ENCODE measurements around the gene TWIST2.

TWIST2 gene

GRCh38 chr2:238817382-238817781 is 30.5 kb upstream of the TWIST2 start:
- Histone ChIP-seq H3K36me3 (ENCODE audit: control insufficient read depth, low read depth, low read length) (no peaks in the 10 kb centered on the region), H3K9ac (ENCODE audit: low read length) (no peak overlapping the region), H3K27me3 (ENCODE audit: control insufficient read depth, insufficient read depth, low read length) (no peaks in the 10 kb centered on the region), H3K4me1 (ENCODE audit: control insufficient read depth, low read depth, low read length) (peaks cover 5% of the 10 kb centered on the region), H3K27ac (ENCODE audit: low read length) (no peak overlapping the region), H3K4me3 (ENCODE audit: low read length) (no peak overlapping the region), H3K9me3 (ENCODE audit: control insufficient read depth, low read depth, low read length) (no peaks in the 10 kb centered on the region)

GRCh38 chr2:238817891-238818290 is 30.0 kb upstream of the TWIST2 start:
- peaks cover 5% of the 10 kb centered on the region for H3K4me1 ChIP-seq (ENCODE audit: control insufficient read depth, low read depth, low read length)
- no peak overlapping the region for H3K27ac ChIP-seq (ENCODE audit: low read length)
- no peak overlapping the region for H3K9ac ChIP-seq (ENCODE audit: low read length)
- no peaks in the 10 kb centered on the region for H3K9me3 ChIP-seq (ENCODE audit: control insufficient read depth, low read depth, low read length)
- no peak overlapping the region for H3K4me3 ChIP-seq (ENCODE audit: low read length)
- no peaks in the 10 kb centered on the region for H3K36me3 ChIP-seq (ENCODE audit: control insufficient read depth, low read depth, low read length)
- H3K27me3 ChIP-seq (ENCODE audit: control insufficient read depth, insufficient read depth, low read length) = no peaks in the 10 kb centered on the region

GRCh38 chr2:238818561-238818960 is 29.3 kb upstream of the TWIST2 start:
- H3K9ac ChIP-seq (ENCODE audit: low read length) = no peak overlapping the region
- H3K9me3 ChIP-seq (ENCODE audit: control insufficient read depth, low read depth, low read length) = peaks cover under 1% of the 10 kb centered on the region
- H3K4me1 ChIP-seq (ENCODE audit: control insufficient read depth, low read depth, low read length) = peaks cover 5% of the 10 kb centered on the region
- no peak overlapping the region for H3K4me3 ChIP-seq (ENCODE audit: low read length)
- no peaks in the 10 kb centered on the region for H3K36me3 ChIP-seq (ENCODE audit: control insufficient read depth, low read depth, low read length)
- H3K27ac ChIP-seq (ENCODE audit: low read length) = no peak overlapping the region
- no peaks in the 10 kb centered on the region for H3K27me3 ChIP-seq (ENCODE audit: control insufficient read depth, insufficient read depth, low read length)

- Histone ChIP-seq H3K27me3 (ENCODE audit: control insufficient read depth, insufficient read depth, low read length) (no peaks in the 10 kb centered on the region), H3K36me3 (ENCODE audit: control insufficient read depth, low read depth, low read length) (no peaks in the 10 kb centered on the region), H3K4me3 (ENCODE audit: low read length) (no peak overlapping the region), H3K4me1 (ENCODE audit: control insufficient read depth, low read depth, low read length) (peaks cover 5% of the 10 kb centered on the region), H3K27ac (ENCODE audit: low read length) (no peak overlapping the region), H3K9me3 (ENCODE audit: control insufficient read depth, low read depth, low read length) (peaks cover 11% of the 10 kb centered on the region), H3K9ac (ENCODE audit: low read length) (no peak overlapping the region)
These were observed 27.7 kb upstream of the TWIST2 start for GRCh38 chr2:238820197-238820596.

- H3K36me3 ChIP-seq (ENCODE audit: control insufficient read depth, low read depth, low read length) = no peaks in the 10 kb centered on the region
- no peak overlapping the region for H3K4me3 ChIP-seq (ENCODE audit: low read length)
- H3K9me3 ChIP-seq (ENCODE audit: control insufficient read depth, low read depth, low read length) = peaks cover 11% of the 10 kb centered on the region
- no peak overlapping the region for H3K9ac ChIP-seq (ENCODE audit: low read length)
- peaks cover 5% of the 10 kb centered on the region for H3K4me1 ChIP-seq (ENCODE audit: control insufficient read depth, low read depth, low read length)
- no peaks in the 10 kb centered on the region for H3K27me3 ChIP-seq (ENCODE audit: control insufficient read depth, insufficient read depth, low read length)
- H3K27ac ChIP-seq (ENCODE audit: low read length) = no peak overlapping the region
These were observed 27.0 kb upstream of the TWIST2 start for GRCh38 chr2:238820916-238821315.

GRCh38 chr2:238821391-238821790 is 26.5 kb upstream of the TWIST2 start:
- no peak overlapping the region for H3K4me3 ChIP-seq (ENCODE audit: low read length)
- H3K36me3 ChIP-seq (ENCODE audit: control insufficient read depth, low read depth, low read length) = no peaks in the 10 kb centered on the region
- H3K9ac ChIP-seq (ENCODE audit: low read length) = no peak overlapping the region
- peaks cover 5% of the 10 kb centered on the region for H3K4me1 ChIP-seq (ENCODE audit: control insufficient read depth, low read depth, low read length)
- H3K27me3 ChIP-seq (ENCODE audit: control insufficient read depth, insufficient read depth, low read length) = no peaks in the 10 kb centered on the region
- H3K27ac ChIP-seq (ENCODE audit: low read length) = no peak overlapping the region
- peaks cover 11% of the 10 kb centered on the region for H3K9me3 ChIP-seq (ENCODE audit: control insufficient read depth, low read depth, low read length)

- Histone ChIP-seq H3K27ac (ENCODE audit: low read length) (no peak overlapping the region), H3K36me3 (ENCODE audit: control insufficient read depth, low read depth, low read length) (no peaks in the 10 kb centered on the region), H3K4me1 (ENCODE audit: control insufficient read depth, low read depth, low read length) (peaks cover 5% of the 10 kb centered on the region), H3K9ac (ENCODE audit: low read length) (no peak overlapping the region), H3K4me3 (ENCODE audit: low read length) (no peak overlapping the region), H3K9me3 (ENCODE audit: control insufficient read depth, low read depth, low read length) (peaks cover 11% of the 10 kb centered on the region), H3K27me3 (ENCODE audit: control insufficient read depth, insufficient read depth, low read length) (no peaks in the 10 kb centered on the region)
These were observed 25.8 kb upstream of the TWIST2 start for GRCh38 chr2:238821944-238822670.

GRCh38 chr2:238822955-238823354 is 24.9 kb upstream of the TWIST2 start:
- Histone ChIP-seq H3K4me3 (ENCODE audit: low read length) (no peak overlapping the region), H3K27ac (ENCODE audit: low read length) (no peak overlapping the region), H3K36me3 (ENCODE audit: control insufficient read depth, low read depth, low read length) (no peaks in the 10 kb centered on the region), H3K27me3 (ENCODE audit: control insufficient read depth, insufficient read depth, low read length) (no peaks in the 10 kb centered on the region), H3K9me3 (ENCODE audit: control insufficient read depth, low read depth, low read length) (peaks cover 11% of the 10 kb centered on the region), H3K4me1 (ENCODE audit: control insufficient read depth, low read depth, low read length) (no peaks in the 10 kb centered on the region), H3K9ac (ENCODE audit: low read length) (no peak overlapping the region)

- Histone ChIP-seq H3K36me3 (ENCODE audit: control insufficient read depth, low read depth, low read length) (no peaks in the 10 kb centered on the region), H3K9me3 (ENCODE audit: control insufficient read depth, low read depth, low read length) (no peaks in the 10 kb centered on the region), H3K4me3 (ENCODE audit: low read length) (no peak overlapping the region), H3K27ac (ENCODE audit: low read length) (no peak overlapping the region), H3K27me3 (ENCODE audit: control insufficient read depth, insufficient read depth, low read length) (no peaks in the 10 kb centered on the region), H3K4me1 (ENCODE audit: control insufficient read depth, low read depth, low read length) (no peaks in the 10 kb centered on the region), H3K9ac (ENCODE audit: low read length) (no peak overlapping the region)
These were observed 16.7 kb upstream of the TWIST2 start for GRCh38 chr2:238831177-238831576.

GRCh38 chr2:238834982-238835381 is 12.9 kb upstream of the TWIST2 start:
- H3K9ac ChIP-seq (ENCODE audit: low read length) = no peak overlapping the region
- no peak overlapping the region for H3K27ac ChIP-seq (ENCODE audit: low read length)
- H3K9me3 ChIP-seq (ENCODE audit: control insufficient read depth, low read depth, low read length) = no peaks in the 10 kb centered on the region
- no peaks in the 10 kb centered on the region for H3K27me3 ChIP-seq (ENCODE audit: control insufficient read depth, insufficient read depth, low read length)
- H3K4me3 ChIP-seq (ENCODE audit: low read length) = no peak overlapping the region
- H3K36me3 ChIP-seq (ENCODE audit: control insufficient read depth, low read depth, low read length) = no peaks in the 10 kb centered on the region
- H3K4me1 ChIP-seq (ENCODE audit: control insufficient read depth, low read depth, low read length) = no peaks in the 10 kb centered on the region

- Histone ChIP-seq H3K27me3 (ENCODE audit: control insufficient read depth, insufficient read depth, low read length) (no peaks in the 10 kb centered on the region), H3K4me1 (ENCODE audit: control insufficient read depth, low read depth, low read length) (no peaks in the 10 kb centered on the region), H3K9ac (ENCODE audit: low read length) (no peak overlapping the region), H3K9me3 (ENCODE audit: control insufficient read depth, low read depth, low read length) (no peaks in the 10 kb centered on the region), H3K4me3 (ENCODE audit: low read length) (no peak overlapping the region), H3K27ac (ENCODE audit: low read length) (no peak overlapping the region), H3K36me3 (ENCODE audit: control insufficient read depth, low read depth, low read length) (no peaks in the 10 kb centered on the region)
These were observed 12.1 kb upstream of the TWIST2 start for GRCh38 chr2:238835726-238836301.

- Histone ChIP-seq H3K9ac (ENCODE audit: low read length) (no peak overlapping the region), H3K4me1 (ENCODE audit: control insufficient read depth, low read depth, low read length) (no peaks in the 10 kb centered on the region), H3K4me3 (ENCODE audit: low read length) (no peak overlapping the region), H3K27ac (ENCODE audit: low read length) (no peak overlapping the region), H3K36me3 (ENCODE audit: control insufficient read depth, low read depth, low read length) (no peaks in the 10 kb centered on the region), H3K27me3 (ENCODE audit: control insufficient read depth, insufficient read depth, low read length) (no peaks in the 10 kb centered on the region), H3K9me3 (ENCODE audit: control insufficient read depth, low read depth, low read length) (no peaks in the 10 kb centered on the region)
These were observed 9.0 kb upstream of the TWIST2 start for GRCh38 chr2:238838786-238839327.
